Measurements from ENCODE around the gene KCNG4. TPM values are rescaled to one million over a fixed set of nuclear protein-coding genes. Genes with fewer than 3 reads are reported as not detected.

The KCNG4 gene
- total and polyA plus RNA-seq, 2 donors, result not detected

- Histone ChIP-seq H3K36me3 (ENCODE audit: control insufficient read depth in 2 of 2, insufficient read depth in 2 of 2, low read length in 1 of 2) (no peaks in the 10 kb centered on the region), H3K27ac (ENCODE audit: low read depth in 1 of 2, low read length in 1 of 2) (no peak overlapping the region), H3K4me1 (ENCODE audit: control insufficient read depth in 2 of 2, insufficient read depth in 2 of 2, low read length in 2 of 2) (no peaks in the 10 kb centered on the region), H3K4me3 (ENCODE audit: low read length in 2 of 2) (no peak overlapping the region), H3K9me3 (ENCODE audit: control insufficient read depth in 2 of 2, insufficient read depth in 1 of 2, low read length in 1 of 2) (no peaks in the 10 kb centered on the region), H3K27me3 (ENCODE audit: control insufficient read depth in 2 of 2, insufficient read depth in 1 of 2, low read length in 1 of 2) (peaks cover 0 to 13% of the 10 kb centered on the region in 2 donors)
- DNase-seq (ENCODE audit: low read depth in 6 of 9, low spot score in 9 of 9), result no peak
- 94% methylated on average over 5 of the region's 5 CpGs for WGBS
These were observed 7.8 kb downstream of the KCNG4 start for GRCh38 chr16:84232060-84232459.

GRCh38 chr16:84229471-84229870 lies 10.3 kb downstream of the KCNG4 start:
- Histone ChIP-seq H3K36me3 (ENCODE audit: control insufficient read depth in 2 of 2, insufficient read depth in 2 of 2, low read length in 1 of 2) (no peaks in the 10 kb centered on the region), H3K27me3 (ENCODE audit: control insufficient read depth in 2 of 2, insufficient read depth in 1 of 2, low read length in 1 of 2) (peaks cover 2 to 6% of the 10 kb centered on the region in 2 donors), H3K4me3 (ENCODE audit: low read length in 2 of 2) (no peak overlapping the region), H3K9me3 (ENCODE audit: control insufficient read depth in 2 of 2, insufficient read depth in 1 of 2, low read length in 1 of 2) (no peaks in the 10 kb centered on the region), H3K27ac (ENCODE audit: low read depth in 1 of 2, low read length in 1 of 2) (no peak overlapping the region), H3K4me1 (ENCODE audit: control insufficient read depth in 2 of 2, insufficient read depth in 2 of 2, low read length in 2 of 2) (no peaks in the 10 kb centered on the region)
- 95% methylated on average over 11 of the region's 11 CpGs for WGBS
- DNase-seq (ENCODE audit: low read depth in 6 of 9, low spot score in 9 of 9), result no peak

- Histone ChIP-seq H3K4me3 (ENCODE audit: low read length in 2 of 2) (no peak overlapping the region), H3K4me1 (ENCODE audit: control insufficient read depth in 2 of 2, insufficient read depth in 2 of 2, low read length in 2 of 2) (no peaks in the 10 kb centered on the region), H3K36me3 (ENCODE audit: control insufficient read depth in 2 of 2, insufficient read depth in 2 of 2, low read length in 1 of 2) (no peaks in the 10 kb centered on the region), H3K27me3 (ENCODE audit: control insufficient read depth in 2 of 2, insufficient read depth in 1 of 2, low read length in 1 of 2) (peaks cover 2 to 6% of the 10 kb centered on the region in 2 donors), H3K9me3 (ENCODE audit: control insufficient read depth in 2 of 2, insufficient read depth in 1 of 2, low read length in 1 of 2) (no peaks in the 10 kb centered on the region), H3K27ac (ENCODE audit: low read depth in 1 of 2, low read length in 1 of 2) (no peak overlapping the region)
- DNase-seq (ENCODE audit: low read depth in 6 of 9, low spot score in 9 of 9), result no peak
- 54% methylated on average over 18 of the region's 18 CpGs for WGBS
These were observed 11.5 kb downstream of the KCNG4 start for GRCh38 chr16:84228256-84228838.

DNA sequence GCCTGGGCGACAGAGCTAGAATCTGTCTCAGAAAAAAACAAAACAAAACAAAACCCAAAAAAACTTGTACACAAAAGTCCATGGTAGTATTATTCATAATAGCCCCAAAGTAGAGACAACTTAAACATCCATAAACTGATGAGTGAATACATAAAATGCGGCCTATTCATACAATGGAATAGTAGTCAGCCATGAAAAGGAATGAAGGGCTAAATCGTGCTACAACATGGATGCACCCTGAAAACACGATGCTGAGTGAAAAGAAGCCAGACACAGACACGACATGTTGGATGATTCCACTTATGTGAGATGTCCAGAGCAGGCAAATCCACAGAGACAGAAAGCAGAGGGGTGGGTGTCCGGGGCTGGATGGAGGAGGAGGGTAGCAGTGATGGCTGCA lies 12.3 kb downstream of the KCNG4 start:
- no peak overlapping the region for H3K27ac ChIP-seq (ENCODE audit: low read depth in 1 of 2, low read length in 1 of 2)

DNA sequence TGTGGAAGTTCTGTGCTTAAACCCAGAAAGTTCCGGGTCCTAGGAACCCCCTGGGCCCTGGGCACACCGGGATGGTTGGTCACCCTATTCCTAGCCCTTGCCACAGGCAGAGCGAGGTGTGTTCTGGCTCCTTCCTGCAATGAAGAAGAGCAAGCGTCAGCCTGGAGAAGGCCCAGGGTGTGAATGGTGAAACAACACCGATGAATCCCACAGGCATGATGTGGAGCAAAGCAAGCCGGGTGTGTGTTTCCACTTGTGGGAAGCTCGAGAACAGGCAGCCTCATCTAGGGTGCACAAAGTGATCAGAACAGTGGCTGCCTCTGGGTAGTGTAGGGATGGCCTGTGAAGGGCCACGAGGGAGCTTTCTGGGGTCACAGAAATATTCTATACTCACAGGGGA lies 13.8 kb downstream of the KCNG4 start:
- Histone ChIP-seq H3K9me3 (ENCODE audit: control insufficient read depth in 2 of 2, insufficient read depth in 1 of 2, low read length in 1 of 2) (no peaks in the 10 kb centered on the region), H3K36me3 (ENCODE audit: control insufficient read depth in 2 of 2, insufficient read depth in 2 of 2, low read length in 1 of 2) (no peaks in the 10 kb centered on the region)
- WGBS, result 91% methylated on average over 8 of the region's 8 CpGs

More for the DNA sequence above, 12.3 kb downstream of the KCNG4 start:
- Histone ChIP-seq H3K4me3 (ENCODE audit: low read length in 2 of 2) (no peak overlapping the region), H3K9me3 (ENCODE audit: control insufficient read depth in 2 of 2, insufficient read depth in 1 of 2, low read length in 1 of 2) (no peaks in the 10 kb centered on the region), H3K36me3 (ENCODE audit: control insufficient read depth in 2 of 2, insufficient read depth in 2 of 2, low read length in 1 of 2) (no peaks in the 10 kb centered on the region), H3K27me3 (ENCODE audit: control insufficient read depth in 2 of 2, insufficient read depth in 1 of 2, low read length in 1 of 2) (peaks cover 2 to 6% of the 10 kb centered on the region in 2 donors), H3K4me1 (ENCODE audit: control insufficient read depth in 2 of 2, insufficient read depth in 2 of 2, low read length in 2 of 2) (no peaks in the 10 kb centered on the region)
- 94% methylated on average over 6 of the region's 6 CpGs for WGBS
- no peak for DNase-seq (ENCODE audit: low read depth in 6 of 9, low spot score in 9 of 9)

DNA sequence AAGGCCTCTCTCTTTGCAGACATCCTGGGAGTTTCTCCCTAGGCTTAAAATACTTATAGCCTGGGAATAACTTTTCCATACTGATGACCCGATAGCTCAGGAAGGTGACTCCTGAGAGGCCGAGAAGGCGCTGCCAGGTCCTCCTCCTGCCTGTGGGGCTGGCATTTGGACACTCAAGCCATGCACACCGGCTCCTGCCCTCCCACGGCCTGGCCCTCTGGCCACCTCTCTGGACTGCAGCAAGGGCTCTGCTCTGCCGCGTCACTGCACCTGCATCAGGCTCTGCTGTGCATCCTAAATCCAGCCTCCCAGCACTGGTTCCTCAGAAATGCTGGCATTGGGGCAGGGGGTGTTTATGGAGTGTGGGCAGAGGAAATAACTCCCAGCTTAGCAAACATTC lies 14.2 kb downstream of the KCNG4 start:
- WGBS, result 98% methylated on average over 7 of the region's 7 CpGs
- H3K9me3 ChIP-seq (ENCODE audit: control insufficient read depth in 2 of 2, insufficient read depth in 1 of 2, low read length in 1 of 2), result no peaks in the 10 kb centered on the region
- no peaks in the 10 kb centered on the region for H3K36me3 ChIP-seq (ENCODE audit: control insufficient read depth in 2 of 2, insufficient read depth in 2 of 2, low read length in 1 of 2)
- peaks cover 2 to 6% of the 10 kb centered on the region in 2 donors for H3K27me3 ChIP-seq (ENCODE audit: control insufficient read depth in 2 of 2, insufficient read depth in 1 of 2, low read length in 1 of 2)
- no peak overlapping the region for H3K4me3 ChIP-seq (ENCODE audit: low read length in 2 of 2)
- H3K4me1 ChIP-seq (ENCODE audit: control insufficient read depth in 2 of 2, insufficient read depth in 2 of 2, low read length in 2 of 2), result no peaks in the 10 kb centered on the region
- H3K27ac ChIP-seq (ENCODE audit: low read depth in 1 of 2, low read length in 1 of 2), result no peak overlapping the region
- no peak for DNase-seq (ENCODE audit: low read depth in 6 of 9, low spot score in 9 of 9)

More for the DNA sequence above, 13.8 kb downstream of the KCNG4 start:
- H3K4me1 ChIP-seq (ENCODE audit: control insufficient read depth in 2 of 2, insufficient read depth in 2 of 2, low read length in 2 of 2), result no peaks in the 10 kb centered on the region
- H3K27ac ChIP-seq (ENCODE audit: low read depth in 1 of 2, low read length in 1 of 2), result no peak overlapping the region
- no peak overlapping the region for H3K4me3 ChIP-seq (ENCODE audit: low read length in 2 of 2)
- H3K27me3 ChIP-seq (ENCODE audit: control insufficient read depth in 2 of 2, insufficient read depth in 1 of 2, low read length in 1 of 2), result peaks cover 2 to 6% of the 10 kb centered on the region in 2 donors
- no peak for DNase-seq (ENCODE audit: low read depth in 6 of 9, low spot score in 9 of 9)

GRCh38 chr16:84225126-84225525 lies 14.7 kb downstream of the KCNG4 start:
- WGBS, result 96% methylated on average over 3 of the region's 3 CpGs
- H3K36me3 ChIP-seq (ENCODE audit: control insufficient read depth in 2 of 2, insufficient read depth in 2 of 2, low read length in 1 of 2), result no peaks in the 10 kb centered on the region
- peaks cover 2 to 6% of the 10 kb centered on the region in 2 donors for H3K27me3 ChIP-seq (ENCODE audit: control insufficient read depth in 2 of 2, insufficient read depth in 1 of 2, low read length in 1 of 2)
- no peak overlapping the region for H3K4me3 ChIP-seq (ENCODE audit: low read length in 2 of 2)
- no peak overlapping the region for H3K27ac ChIP-seq (ENCODE audit: low read depth in 1 of 2, low read length in 1 of 2)
- no peak for DNase-seq (ENCODE audit: low read depth in 6 of 9, low spot score in 9 of 9)
- no peaks in the 10 kb centered on the region for H3K9me3 ChIP-seq (ENCODE audit: control insufficient read depth in 2 of 2, insufficient read depth in 1 of 2, low read length in 1 of 2)
- H3K4me1 ChIP-seq (ENCODE audit: control insufficient read depth in 2 of 2, insufficient read depth in 2 of 2, low read length in 2 of 2), result no peaks in the 10 kb centered on the region

DNA sequence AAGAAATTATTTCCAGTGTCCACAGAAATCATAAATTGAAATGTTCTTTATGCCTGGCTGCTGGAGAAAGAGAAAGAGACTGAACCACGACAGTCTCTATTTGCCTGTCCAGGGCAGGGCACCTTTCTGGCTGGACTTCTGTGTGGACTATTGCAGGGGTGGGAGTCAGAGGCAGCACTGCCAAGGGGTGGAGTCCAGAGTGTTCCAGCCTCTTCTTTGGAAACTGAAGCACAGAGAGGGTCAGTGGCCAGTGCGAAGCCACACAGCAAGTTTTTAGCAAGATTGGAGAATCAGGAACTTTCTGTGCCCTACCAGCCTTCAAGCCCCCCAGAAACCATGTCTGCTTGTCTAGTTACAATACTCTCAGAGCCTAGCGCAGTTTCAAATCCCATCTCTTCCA lies 15.3 kb downstream of the KCNG4 start:
- Histone ChIP-seq H3K27me3 (ENCODE audit: control insufficient read depth in 2 of 2, insufficient read depth in 1 of 2, low read length in 1 of 2) (peaks cover 2 to 6% of the 10 kb centered on the region in 2 donors), H3K27ac (ENCODE audit: low read depth in 1 of 2, low read length in 1 of 2) (no peak overlapping the region), H3K36me3 (ENCODE audit: control insufficient read depth in 2 of 2, insufficient read depth in 2 of 2, low read length in 1 of 2) (no peaks in the 10 kb centered on the region), H3K4me3 (ENCODE audit: low read length in 2 of 2) (no peak overlapping the region), H3K9me3 (ENCODE audit: control insufficient read depth in 2 of 2, insufficient read depth in 1 of 2, low read length in 1 of 2) (no peaks in the 10 kb centered on the region), H3K4me1 (ENCODE audit: control insufficient read depth in 2 of 2, insufficient read depth in 2 of 2, low read length in 2 of 2) (no peaks in the 10 kb centered on the region)
- WGBS, result 92% methylated on average over 3 of the region's 3 CpGs
- DNase-seq (ENCODE audit: low read depth in 6 of 9, low spot score in 9 of 9), result no peak

DNA sequence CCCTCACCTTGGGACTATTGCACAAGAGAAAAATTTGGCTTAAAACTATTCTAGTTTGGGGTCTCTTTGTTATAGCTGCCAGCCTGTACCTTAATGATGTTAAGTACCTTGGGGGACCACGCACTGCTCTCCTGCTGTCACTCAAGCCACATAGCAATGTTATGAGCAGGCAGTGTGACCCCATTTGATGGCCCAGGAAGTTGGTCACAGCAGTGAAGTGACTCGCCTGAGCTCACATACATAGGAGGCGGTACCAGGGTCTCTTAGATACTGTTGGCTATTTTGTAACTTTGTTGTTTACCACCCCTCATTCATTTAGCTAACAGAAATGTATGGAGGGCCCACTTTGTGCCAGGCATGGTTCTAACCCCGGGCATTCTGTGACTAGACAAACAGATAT lies 16.4 kb downstream of the KCNG4 start:
- H3K27ac ChIP-seq (ENCODE audit: low read depth in 1 of 2, low read length in 1 of 2), result no peak overlapping the region
- WGBS, result 91% methylated on average over 4 of the region's 4 CpGs
- H3K9me3 ChIP-seq (ENCODE audit: control insufficient read depth in 2 of 2, insufficient read depth in 1 of 2, low read length in 1 of 2), result no peaks in the 10 kb centered on the region

More for the DNA sequence above, 16.4 kb downstream of the KCNG4 start:
- Histone ChIP-seq H3K4me3 (ENCODE audit: low read length in 2 of 2) (no peak overlapping the region), H3K36me3 (ENCODE audit: control insufficient read depth in 2 of 2, insufficient read depth in 2 of 2, low read length in 1 of 2) (no peaks in the 10 kb centered on the region), H3K4me1 (ENCODE audit: control insufficient read depth in 2 of 2, insufficient read depth in 2 of 2, low read length in 2 of 2) (no peaks in the 10 kb centered on the region), H3K27me3 (ENCODE audit: control insufficient read depth in 2 of 2, insufficient read depth in 1 of 2, low read length in 1 of 2) (peaks cover 2 to 4% of the 10 kb centered on the region in 2 donors)
- DNase-seq (ENCODE audit: low read depth in 6 of 9, low spot score in 9 of 9), result no peak
